ENCODE data around the gene YEATS4.

The YEATS4 gene

DNA sequence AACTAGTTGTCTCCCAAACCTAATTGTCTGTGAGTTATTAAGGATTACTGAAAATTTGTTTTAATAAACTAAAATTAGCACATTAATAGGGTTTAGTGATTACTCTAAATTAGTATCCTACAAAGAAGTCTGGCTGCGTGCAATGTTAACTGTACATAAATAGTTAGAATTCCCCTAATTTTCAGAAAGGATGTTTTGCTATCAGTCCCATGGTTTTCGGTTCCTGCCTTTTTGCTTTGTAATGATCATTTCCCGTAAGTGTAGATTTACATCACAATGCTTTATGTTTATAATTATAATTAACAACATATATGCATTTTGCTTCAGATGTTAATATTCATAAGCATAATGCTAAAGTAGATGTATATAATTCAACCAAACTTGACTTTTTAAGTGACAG lies 31.1 kb upstream of the YEATS4 start:
- no peak overlapping the region for H3K4me3 ChIP-seq (ENCODE audit: control insufficient read depth, low read depth, low read length)
- TF ChIP-seq, protein P1, sequence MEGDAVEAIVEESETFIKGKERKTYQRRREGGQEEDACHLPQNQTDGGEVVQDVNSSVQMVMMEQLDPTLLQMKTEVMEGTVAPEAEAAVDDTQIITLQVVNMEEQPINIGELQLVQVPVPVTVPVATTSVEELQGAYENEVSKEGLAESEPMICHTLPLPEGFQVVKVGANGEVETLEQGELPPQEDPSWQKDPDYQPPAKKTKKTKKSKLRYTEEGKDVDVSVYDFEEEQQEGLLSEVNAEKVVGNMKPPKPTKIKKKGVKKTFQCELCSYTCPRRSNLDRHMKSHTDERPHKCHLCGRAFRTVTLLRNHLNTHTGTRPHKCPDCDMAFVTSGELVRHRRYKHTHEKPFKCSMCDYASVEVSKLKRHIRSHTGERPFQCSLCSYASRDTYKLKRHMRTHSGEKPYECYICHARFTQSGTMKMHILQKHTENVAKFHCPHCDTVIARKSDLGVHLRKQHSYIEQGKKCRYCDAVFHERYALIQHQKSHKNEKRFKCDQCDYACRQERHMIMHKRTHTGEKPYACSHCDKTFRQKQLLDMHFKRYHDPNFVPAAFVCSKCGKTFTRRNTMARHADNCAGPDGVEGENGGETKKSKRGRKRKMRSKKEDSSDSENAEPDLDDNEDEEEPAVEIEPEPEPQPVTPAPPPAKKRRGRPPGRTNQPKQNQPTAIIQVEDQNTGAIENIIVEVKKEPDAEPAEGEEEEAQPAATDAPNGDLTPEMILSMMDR (IDR thresholded peaks at IDR 0.05; ENCODE audit: control insufficient read depth, insufficient read depth, low read depth, low read length, missing control alignments), result no peak
- DNase-seq (ENCODE audit: low read depth), result no peak

DNA sequence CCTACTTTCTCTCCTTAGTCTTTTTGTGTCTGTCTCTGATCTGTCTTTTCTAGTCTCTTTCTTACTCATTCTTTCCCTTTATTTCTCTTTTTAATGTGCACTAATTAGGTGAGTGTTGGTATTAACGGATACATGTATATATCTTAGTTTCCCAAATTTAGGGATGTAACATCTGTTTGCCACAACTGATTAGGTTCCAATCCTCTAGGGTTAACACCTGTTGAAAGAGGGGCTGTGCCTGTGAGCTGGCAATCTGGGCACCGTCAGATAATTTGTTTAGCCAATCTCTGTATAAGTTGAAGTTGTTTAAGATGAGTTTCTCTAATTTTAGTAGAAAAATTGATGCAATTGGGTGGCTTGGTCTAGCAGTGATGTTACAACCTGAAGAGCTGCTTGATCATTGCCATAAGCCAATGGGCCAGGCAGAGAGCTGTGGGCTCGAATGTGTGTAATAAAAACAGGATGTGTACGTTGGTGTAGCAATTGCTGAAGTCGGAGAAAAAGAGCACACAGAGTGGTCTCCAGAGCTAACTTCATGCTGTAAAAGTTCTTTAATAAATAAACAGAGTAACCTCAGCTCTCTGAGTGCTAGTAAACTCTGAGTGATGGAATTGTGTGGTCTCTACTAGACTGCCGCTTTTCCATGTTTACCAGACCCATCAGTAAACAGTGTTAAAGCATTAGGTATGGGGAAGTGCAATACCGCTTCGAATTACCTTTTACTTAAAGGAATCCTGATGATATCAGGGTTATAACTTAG lies 29.7 kb upstream of the YEATS4 start:
- no peak for DNase-seq (ENCODE audit: low read depth)
- H3K4me3 ChIP-seq (ENCODE audit: control insufficient read depth, low read depth, low read length), result no peak overlapping the region
- TF ChIP-seq, protein P1 (IDR thresholded peaks at IDR 0.05; ENCODE audit: control insufficient read depth, insufficient read depth, low read depth, low read length, missing control alignments), result no peak

DNA sequence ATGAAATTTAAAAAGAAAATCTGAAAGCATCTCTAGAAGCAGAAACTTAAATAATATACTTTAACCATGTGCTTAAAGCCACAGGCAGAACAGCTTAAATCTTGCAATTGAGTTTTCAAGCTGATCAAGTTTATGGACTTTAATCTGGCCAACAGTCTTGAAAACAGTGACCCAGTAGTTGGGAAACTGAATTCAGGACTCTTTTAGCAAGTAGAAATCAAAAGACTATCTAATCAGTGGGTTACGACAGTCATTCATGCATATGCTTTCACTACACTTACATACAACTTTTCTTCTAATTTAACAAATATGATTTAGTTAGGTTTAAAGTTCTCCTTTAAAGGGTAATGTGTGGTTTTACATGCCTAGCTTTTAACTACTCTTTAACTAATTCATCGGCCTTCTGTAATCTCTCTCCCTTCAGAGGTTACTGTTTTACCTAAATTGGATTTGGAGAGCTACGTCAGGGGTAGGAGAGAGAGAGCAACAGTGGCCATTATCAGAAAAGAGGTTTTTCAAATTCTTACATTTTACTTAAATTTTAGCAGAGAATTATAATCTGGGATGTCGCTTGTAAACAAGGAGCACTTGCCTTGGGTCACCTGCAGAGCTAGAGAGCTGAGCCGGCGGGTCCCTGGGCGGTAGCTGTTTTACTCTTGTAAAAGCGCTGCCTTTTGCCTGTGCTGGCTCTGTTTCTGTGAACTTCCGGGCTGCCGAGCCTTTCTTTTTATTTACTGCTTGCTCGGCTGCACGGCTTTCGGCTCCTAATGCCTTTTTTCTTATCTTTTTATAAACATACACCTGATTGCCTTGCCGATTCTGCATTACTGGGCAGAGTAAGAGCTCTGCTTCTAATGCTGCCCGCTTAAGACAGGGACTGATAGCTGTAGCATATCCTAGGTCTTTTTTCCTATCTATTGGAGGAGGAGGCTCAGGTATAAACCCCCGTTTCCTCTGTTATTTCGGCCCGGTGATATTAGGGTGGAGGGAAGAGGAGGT lies 28.8 kb upstream of the YEATS4 start:
- no peak overlapping the region for H3K4me3 ChIP-seq (ENCODE audit: control insufficient read depth, low read depth, low read length)
- DNase-seq (ENCODE audit: low read depth), result no peak
- TF ChIP-seq, protein P1 (IDR thresholded peaks at IDR 0.05; ENCODE audit: control insufficient read depth, insufficient read depth, low read depth, low read length, missing control alignments), result no peak

DNA sequence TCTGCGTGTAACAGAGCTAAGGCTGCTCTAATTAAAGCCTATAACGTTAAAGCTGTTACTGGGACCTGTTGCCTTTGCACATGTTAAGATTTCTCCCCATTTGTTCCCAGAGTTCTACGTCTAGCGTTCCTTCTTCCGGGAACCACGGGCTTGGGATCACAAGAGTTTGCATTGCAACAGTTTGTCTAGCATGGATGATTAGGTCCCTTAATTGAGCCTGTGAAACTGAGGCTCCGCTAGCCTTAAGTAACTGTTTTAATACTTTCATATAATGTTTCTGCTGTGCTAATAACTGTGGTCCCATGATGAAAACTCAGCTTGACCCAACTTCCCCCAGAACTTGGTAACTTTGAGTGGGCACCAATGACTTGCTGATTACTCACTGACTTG lies 28.0 kb upstream of the YEATS4 start:
- TF ChIP-seq, protein P1 (IDR thresholded peaks at IDR 0.05; ENCODE audit: control insufficient read depth, insufficient read depth, low read depth, low read length, missing control alignments), result no peak
- no peak overlapping the region for H3K4me3 ChIP-seq (ENCODE audit: control insufficient read depth, low read depth, low read length)
- no peak for DNase-seq (ENCODE audit: low read depth)

DNA sequence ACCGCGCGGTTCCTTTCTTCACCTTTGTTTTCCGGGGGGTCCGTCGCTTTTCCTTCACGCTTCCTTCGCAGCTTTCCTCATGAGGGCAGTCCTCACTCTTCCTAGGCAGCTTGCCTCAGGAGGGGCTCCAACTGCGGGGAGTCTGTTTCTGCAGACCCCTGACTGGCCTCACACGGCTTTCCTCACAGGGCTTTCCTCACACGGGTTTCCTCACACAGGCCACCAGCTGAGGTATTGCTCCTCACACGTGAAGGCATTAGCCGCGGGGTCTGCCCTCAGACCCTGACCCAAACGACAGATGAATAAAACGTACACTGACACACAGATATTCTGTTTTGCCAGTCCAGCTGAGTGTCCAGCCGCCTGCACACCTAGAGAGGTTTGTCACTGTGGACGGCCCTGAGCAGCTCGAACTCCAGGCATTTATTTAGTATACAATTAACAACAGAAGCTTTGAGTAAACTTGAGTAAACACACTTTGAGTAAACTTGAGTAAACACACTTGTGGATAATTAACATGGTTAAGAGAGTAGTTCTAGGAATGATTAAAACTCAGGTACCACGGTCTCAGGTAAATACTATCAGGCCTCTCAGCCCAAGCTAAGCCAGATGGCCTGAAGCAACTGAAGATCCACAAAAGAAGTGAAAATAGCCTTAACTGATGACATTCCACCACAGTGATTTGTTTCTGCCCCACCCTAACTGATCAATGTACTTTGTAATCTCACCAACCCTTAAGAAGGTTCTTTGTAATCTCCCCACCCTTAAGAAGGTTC lies 27.4 kb upstream of the YEATS4 start:
- H3K4me3 ChIP-seq (ENCODE audit: control insufficient read depth, low read depth, low read length), result no peak overlapping the region
- no peak for DNase-seq (ENCODE audit: low read depth)
- TF ChIP-seq, protein P1 (IDR thresholded peaks at IDR 0.05; ENCODE audit: control insufficient read depth, insufficient read depth, low read depth, low read length, missing control alignments), result no peak

DNA sequence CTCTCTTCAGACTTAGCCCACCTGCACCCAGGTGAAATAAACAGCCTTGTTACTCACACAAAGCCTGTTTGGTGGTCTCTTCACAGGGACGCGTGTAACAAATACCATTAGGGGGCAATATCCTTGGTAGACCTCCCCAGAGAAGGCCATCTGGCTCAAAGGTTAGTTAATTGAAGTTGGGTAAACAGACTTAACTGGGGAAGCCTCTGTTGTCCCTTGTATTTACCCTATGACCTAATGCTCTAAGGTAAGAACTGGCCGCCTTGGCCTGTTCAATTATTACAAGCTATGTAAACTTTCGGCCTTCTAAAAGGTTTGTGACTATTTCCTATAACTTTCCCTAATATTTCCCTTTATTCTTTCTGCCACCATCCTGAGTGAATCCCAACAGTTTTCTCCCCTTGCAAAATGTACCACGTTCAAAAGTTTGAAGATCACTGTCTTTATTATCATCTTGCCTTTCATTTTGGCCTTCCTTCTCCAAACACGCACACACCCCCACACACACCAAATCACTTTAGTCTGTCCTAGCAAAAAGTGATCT lies 26.7 kb upstream of the YEATS4 start:
- DNase-seq (ENCODE audit: low read depth), result no peak
- TF ChIP-seq, protein P1 (IDR thresholded peaks at IDR 0.05; ENCODE audit: control insufficient read depth, insufficient read depth, low read depth, low read length, missing control alignments), result no peak
- H3K4me3 ChIP-seq (ENCODE audit: control insufficient read depth, low read depth, low read length), result no peak overlapping the region

Measured in AG09309 (cell line).